Measurements from ENCODE around the gene DUS4L.

DUS4L gene

GRCh38 chr7:107622894-107623293 is 59.1 kb downstream of the DUS4L start:
- TF ChIP-seq NFIC (IDR thresholded peaks at IDR 0.05) (no peak), TAF1 (IDR thresholded peaks at IDR 0.05; ENCODE audit: low read depth) (no peak)

- TF ChIP-seq TAF1 (IDR thresholded peaks at IDR 0.05; ENCODE audit: low read depth) (no peak), ZBTB7A (IDR thresholded peaks at IDR 0.05; ENCODE audit: low read depth) (no peak), USF1 (IDR thresholded peaks at IDR 0.05) (no peak), EGR1 (IDR thresholded peaks at IDR 0.05) (no peak), CEBPB (IDR thresholded peaks at IDR 0.05) (no peak), NFIC (IDR thresholded peaks at IDR 0.05) (no peak), CREB1 (IDR thresholded peaks at IDR 0.05; ENCODE audit: low read depth) (no peak), TCF12 (IDR thresholded peaks at IDR 0.05; ENCODE audit: low read depth) (no peak), RAD21 (IDR thresholded peaks at IDR 0.05; ENCODE audit: low read depth) (no peak), REST (IDR thresholded peaks at IDR 0.05; ENCODE audit: low read depth) (no peak), TEAD4 (IDR thresholded peaks at IDR 0.05) (no peak), EP300 (IDR thresholded peaks at IDR 0.05; ENCODE audit: borderline replicate concordance) (no peak), YY1 (IDR thresholded peaks at IDR 0.05; ENCODE audit: low read depth) (no peak), MAX (IDR thresholded peaks at IDR 0.05) (no peak), FOXM1 (IDR thresholded peaks at IDR 0.05; ENCODE audit: borderline replicate concordance, low read depth) (no peak)
Observed at GRCh38 chr7:107627002-107627401, 63.2 kb downstream of the DUS4L start.
